GM23338 (cell line): ENCODE measurements around the gene MLC1. TPM values are rescaled to one million over a fixed set of nuclear protein-coding genes. Genes with fewer than 3 reads are reported as not detected.
A peak's percentile ranks its signal among the peaks of the same experiment; 100 is the strongest.

Experiments used
- ATAC-seq: fragments of 200-7000 bp; cut with Tn5 transposase; 3 replicates; pipeline ENCODE4 v1.9.1; 2020
- DNase-seq: peaks from one replicate; pipeline ENCODE4 v3.0.0-alpha.2; 2015; ENCODE audit warnings: low spot score
- H2AFZ ChIP-seq: fragments of 200-600 bp; sonication (generic); 2 replicates; pipeline ENCODE4 v1.8.0; 2016; ENCODE audit warnings: antibody characterized with exemption, mild to moderate bottlenecking, moderate library complexity
- H3F3A ChIP-seq: fragments of 200-600 bp; sonication (generic); replicated peaks from 2 replicates; pipeline ENCODE4 v1.8.0; 2017; ENCODE audit warnings: antibody characterized with exemption, mixed run types, low read depth
- H3K27ac ChIP-seq: fragments of 200-600 bp; sonication (generic); 2 replicates; pipeline ENCODE4 v1.6.1; 2016; ENCODE audit warnings: low read depth
- H3K27me3 ChIP-seq: fragments of 200-600 bp; sonication (generic); 2 replicates; pipeline ENCODE4 v1.8.0; 2016; ENCODE audit warnings: mild to moderate bottlenecking, mixed run types, moderate library complexity; ENCODE audit not compliant: insufficient read depth
- H3K36me3 ChIP-seq: fragments of 200-600 bp; sonication (generic); 2 replicates; pipeline ENCODE4 v1.8.0; 2016; ENCODE audit warnings: mild to moderate bottlenecking; ENCODE audit not compliant: insufficient read depth
- H3K4me1 ChIP-seq: fragments of 200-600 bp; sonication (generic); 2 replicates; pipeline ENCODE4 v1.8.0; 2016; ENCODE audit warnings: mild to moderate bottlenecking, moderate library complexity; ENCODE audit not compliant: insufficient read depth
- H3K4me2 ChIP-seq: fragments of 200-600 bp; sonication (generic); 2 replicates; pipeline ENCODE4 v1.7.1; 2017; ENCODE audit warnings: mixed run types
- H3K4me3 ChIP-seq: fragments of 200-600 bp; sonication (generic); 2 replicates; pipeline ENCODE4 v1.6.1; 2016; ENCODE audit warnings: mixed run types
- H3K79me2 ChIP-seq: fragments of 200-600 bp; sonication (generic); replicated peaks from 2 replicates; pipeline ENCODE4 v1.8.0; 2017; ENCODE audit warnings: mild to moderate bottlenecking; ENCODE audit not compliant: insufficient read depth
- H3K9me2 ChIP-seq: fragments of 200-600 bp; sonication (generic); 2 replicates; pipeline ENCODE4 v1.8.0; 2017; ENCODE audit not compliant: insufficient read depth
- H4K20me1 ChIP-seq: fragments of 200-600 bp; sonication (generic); replicated peaks from 2 replicates; pipeline ENCODE4 v1.8.0; 2017; ENCODE audit warnings: mild to moderate bottlenecking; ENCODE audit not compliant: insufficient read depth
- H3K27ac Mint-ChIP-seq: 2 replicates; pipeline ENCODE4 v1.8.0; 2020; ENCODE audit warnings: inconsistent platforms, mild to moderate bottlenecking, moderate library complexity, mixed read lengths
- H3K27me3 Mint-ChIP-seq: 3 replicates; pipeline ENCODE4 v1.8.0; 2022; ENCODE audit warnings: low read depth, mild to moderate bottlenecking, moderate library complexity, mixed read lengths, inconsistent platforms; ENCODE audit not compliant: insufficient read depth, poor library complexity
- H3K36me3 Mint-ChIP-seq: 3 replicates; pipeline ENCODE4 v1.8.0; 2021; ENCODE audit warnings: low read depth, mild to moderate bottlenecking, inconsistent platforms, moderate library complexity, mixed read lengths
- H3K4me1 Mint-ChIP-seq: 3 replicates; pipeline ENCODE4 v1.8.0; 2020; ENCODE audit warnings: mild to moderate bottlenecking, inconsistent platforms, mixed read lengths
- H3K4me3 Mint-ChIP-seq: 3 replicates; pipeline ENCODE4 v1.8.0; 2021; ENCODE audit warnings: moderate library complexity, mild to moderate bottlenecking, inconsistent platforms, mixed read lengths
- H3K9me3 Mint-ChIP-seq: 3 replicates; pipeline ENCODE4 v1.8.0; 2020; ENCODE audit warnings: moderate library complexity, mild to moderate bottlenecking, inconsistent platforms, mixed read lengths
- CREB1 ChIP-seq: fragments of 250-450 bp; sonication (Bioruptor Pico); IDR thresholded peaks from 2 replicates; pipeline ENCODE4 v1.5.0; 2020; ENCODE audit warnings: low read depth, mild to moderate bottlenecking, moderate library complexity
- CTCF ChIP-seq, 2 experiments: fragments of 200-600 bp in 1 of 2; sonication (generic) in 1 of 2; conservative IDR thresholded peaks; 2 replicates each; pipeline versions ENCODE4 v1.5.1 to v1.6.1; 2016 to 2017; ENCODE audit warnings: antibody characterized with exemption in 2 of 2, low read depth in 2 of 2, mild to moderate bottlenecking in 2 of 2, moderate library complexity in 1 of 2
- ETS1 ChIP-seq: IDR thresholded peaks from 2 replicates; pipeline ENCODE4 v1.6.1; 2016; ENCODE audit warnings: antibody characterized with exemption
- EZH2 ChIP-seq: fragments of 200-600 bp; sonication (generic); IDR thresholded peaks from one replicate; pipeline ENCODE4 v1.8.0; 2017; ENCODE audit warnings: antibody characterized with exemption, mild to moderate bottlenecking, low read depth; ENCODE audit not compliant: unreplicated experiment
- EZH2phosphoT487 ChIP-seq: fragments of 200-600 bp; sonication (generic); IDR thresholded peaks from one replicate; pipeline ENCODE4 v1.8.1; 2018; ENCODE audit warnings: antibody characterized with exemption; ENCODE audit not compliant: unreplicated experiment
- JUNB ChIP-seq: IDR thresholded peaks from one replicate; pipeline ENCODE4 v1.6.1; 2016; ENCODE audit warnings: antibody characterized with exemption; ENCODE audit not compliant: unreplicated experiment
- NANOG ChIP-seq: IDR thresholded peaks from 2 replicates; pipeline ENCODE4 v1.6.1; 2016; ENCODE audit warnings: antibody characterized with exemption, borderline replicate concordance
- POLR2AphosphoS5 ChIP-seq: IDR thresholded peaks from 2 replicates; pipeline ENCODE4 v1.6.1; 2016; ENCODE audit warnings: antibody characterized with exemption, low read depth
- REST ChIP-seq: IDR thresholded peaks from one replicate; pipeline ENCODE4 v1.6.1; 2018; ENCODE audit warnings: antibody characterized with exemption; ENCODE audit not compliant: unreplicated experiment
- STAT1 ChIP-seq: IDR thresholded peaks from one replicate; pipeline ENCODE4 v1.6.1; 2016; ENCODE audit warnings: antibody characterized with exemption; ENCODE audit not compliant: unreplicated experiment
- ZNF114 ChIP-seq: fragments of 250-450 bp; sonication (Bioruptor Pico); IDR thresholded peaks from 2 replicates; pipeline ENCODE4 v1.5.0; 2020; ENCODE audit warnings: mild to moderate bottlenecking, moderate library complexity
- ZNF331 ChIP-seq: fragments of 250-450 bp; sonication (Bioruptor Pico); IDR thresholded peaks from 2 replicates; pipeline ENCODE4 v1.5.0; 2020; ENCODE audit warnings: low read depth, mild to moderate bottlenecking, moderate library complexity
- polyA plus RNA-seq: library from polyadenylated mRNA; unstranded; fragments of >200 nt; fragmentation: Nextera tagmentation; extraction: Ambion mirVana; gene quantifications from 2 replicates; pipeline ENCODE4 v1.2.1, GENCODE V29; 2016
- total RNA-seq: library from RNA; depleted of rRNA; stranded (reverse); fragments of >200 nt; shearing (Covaris generic); gene quantifications from 2 replicates; pipeline ENCODE4 v1.2.3, GENCODE V29; 2014
- TF ChIP-seq, protein P1 (sequence below): fragments of 250-450 bp; sonication (Bioruptor Pico); IDR thresholded peaks from 2 replicates; pipeline ENCODE4 v1.5.0; 2020; ENCODE audit warnings: mild to moderate bottlenecking, moderate library complexity

Gene MLC1
- total and polyA plus RNA-seq, 2 experiments from 2014 or later = not detected

DNA sequence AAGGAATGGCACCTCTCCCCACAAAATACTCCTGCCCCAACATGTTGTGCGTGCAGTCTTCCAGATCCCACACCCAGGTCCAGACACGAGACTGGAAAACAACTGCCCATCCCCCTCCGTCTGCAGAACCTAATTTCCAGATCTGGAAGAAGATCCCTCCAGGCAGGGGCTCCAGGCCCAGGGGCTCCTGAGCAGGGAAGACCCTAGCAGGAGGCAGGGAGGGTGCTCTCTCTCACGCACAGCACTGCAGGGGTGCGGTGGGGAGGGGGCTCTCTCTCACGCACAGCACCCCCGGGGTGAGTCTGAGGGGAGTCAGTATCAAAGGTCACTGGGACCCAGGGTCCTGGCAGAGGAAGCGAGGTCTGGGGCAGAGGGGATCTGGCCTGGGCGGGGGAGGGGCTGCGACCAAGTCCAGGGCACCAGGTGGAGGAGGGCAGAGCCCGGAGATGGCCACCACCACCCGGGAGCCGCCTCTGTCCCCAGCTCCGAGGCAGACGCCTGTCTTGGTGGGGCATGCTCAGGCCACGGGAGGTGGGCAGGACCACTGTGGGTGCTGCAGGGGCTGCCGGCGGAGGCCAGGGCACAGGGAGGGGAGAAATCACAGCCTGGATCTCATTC lies 1.7 kb downstream of the MLC1 start:
- Mint-ChIP-seq H3K36me3 (no peaks in the 10 kb centered on the region), H3K4me1 (peaks cover 10% of the 10 kb centered on the region), H3K9me3 (no peaks in the 10 kb centered on the region), H3K4me3 (no peak overlapping the region), H3K27ac (no peak overlapping the region), H3K27me3 (peaks cover 18% of the 10 kb centered on the region)
- Histone ChIP-seq H3K4me1 (no peaks in the 10 kb centered on the region; the same call in 1 of the 2 replicates), H3K27me3 (no peaks in the 10 kb centered on the region), H3K9me2 (no peaks in the 10 kb centered on the region), H3K36me3 (no peaks in the 10 kb centered on the region), H3K4me2 (no peak overlapping the region), H3F3A (no peaks in the 10 kb centered on the region), H3K79me2 (no peaks in the 10 kb centered on the region), H3K4me3 (no peak overlapping the region), H3K27ac (no peak overlapping the region), H2AFZ (peak overlapping the region; percentile 63; the same call in 1 of the 2 replicates), H4K20me1 (no peaks in the 10 kb centered on the region)
- no peak for ATAC-seq
- TF ChIP-seq POLR2AphosphoS5 = no peak
- TF ChIP-seq NANOG = no peak
- TF ChIP-seq, protein P1, sequence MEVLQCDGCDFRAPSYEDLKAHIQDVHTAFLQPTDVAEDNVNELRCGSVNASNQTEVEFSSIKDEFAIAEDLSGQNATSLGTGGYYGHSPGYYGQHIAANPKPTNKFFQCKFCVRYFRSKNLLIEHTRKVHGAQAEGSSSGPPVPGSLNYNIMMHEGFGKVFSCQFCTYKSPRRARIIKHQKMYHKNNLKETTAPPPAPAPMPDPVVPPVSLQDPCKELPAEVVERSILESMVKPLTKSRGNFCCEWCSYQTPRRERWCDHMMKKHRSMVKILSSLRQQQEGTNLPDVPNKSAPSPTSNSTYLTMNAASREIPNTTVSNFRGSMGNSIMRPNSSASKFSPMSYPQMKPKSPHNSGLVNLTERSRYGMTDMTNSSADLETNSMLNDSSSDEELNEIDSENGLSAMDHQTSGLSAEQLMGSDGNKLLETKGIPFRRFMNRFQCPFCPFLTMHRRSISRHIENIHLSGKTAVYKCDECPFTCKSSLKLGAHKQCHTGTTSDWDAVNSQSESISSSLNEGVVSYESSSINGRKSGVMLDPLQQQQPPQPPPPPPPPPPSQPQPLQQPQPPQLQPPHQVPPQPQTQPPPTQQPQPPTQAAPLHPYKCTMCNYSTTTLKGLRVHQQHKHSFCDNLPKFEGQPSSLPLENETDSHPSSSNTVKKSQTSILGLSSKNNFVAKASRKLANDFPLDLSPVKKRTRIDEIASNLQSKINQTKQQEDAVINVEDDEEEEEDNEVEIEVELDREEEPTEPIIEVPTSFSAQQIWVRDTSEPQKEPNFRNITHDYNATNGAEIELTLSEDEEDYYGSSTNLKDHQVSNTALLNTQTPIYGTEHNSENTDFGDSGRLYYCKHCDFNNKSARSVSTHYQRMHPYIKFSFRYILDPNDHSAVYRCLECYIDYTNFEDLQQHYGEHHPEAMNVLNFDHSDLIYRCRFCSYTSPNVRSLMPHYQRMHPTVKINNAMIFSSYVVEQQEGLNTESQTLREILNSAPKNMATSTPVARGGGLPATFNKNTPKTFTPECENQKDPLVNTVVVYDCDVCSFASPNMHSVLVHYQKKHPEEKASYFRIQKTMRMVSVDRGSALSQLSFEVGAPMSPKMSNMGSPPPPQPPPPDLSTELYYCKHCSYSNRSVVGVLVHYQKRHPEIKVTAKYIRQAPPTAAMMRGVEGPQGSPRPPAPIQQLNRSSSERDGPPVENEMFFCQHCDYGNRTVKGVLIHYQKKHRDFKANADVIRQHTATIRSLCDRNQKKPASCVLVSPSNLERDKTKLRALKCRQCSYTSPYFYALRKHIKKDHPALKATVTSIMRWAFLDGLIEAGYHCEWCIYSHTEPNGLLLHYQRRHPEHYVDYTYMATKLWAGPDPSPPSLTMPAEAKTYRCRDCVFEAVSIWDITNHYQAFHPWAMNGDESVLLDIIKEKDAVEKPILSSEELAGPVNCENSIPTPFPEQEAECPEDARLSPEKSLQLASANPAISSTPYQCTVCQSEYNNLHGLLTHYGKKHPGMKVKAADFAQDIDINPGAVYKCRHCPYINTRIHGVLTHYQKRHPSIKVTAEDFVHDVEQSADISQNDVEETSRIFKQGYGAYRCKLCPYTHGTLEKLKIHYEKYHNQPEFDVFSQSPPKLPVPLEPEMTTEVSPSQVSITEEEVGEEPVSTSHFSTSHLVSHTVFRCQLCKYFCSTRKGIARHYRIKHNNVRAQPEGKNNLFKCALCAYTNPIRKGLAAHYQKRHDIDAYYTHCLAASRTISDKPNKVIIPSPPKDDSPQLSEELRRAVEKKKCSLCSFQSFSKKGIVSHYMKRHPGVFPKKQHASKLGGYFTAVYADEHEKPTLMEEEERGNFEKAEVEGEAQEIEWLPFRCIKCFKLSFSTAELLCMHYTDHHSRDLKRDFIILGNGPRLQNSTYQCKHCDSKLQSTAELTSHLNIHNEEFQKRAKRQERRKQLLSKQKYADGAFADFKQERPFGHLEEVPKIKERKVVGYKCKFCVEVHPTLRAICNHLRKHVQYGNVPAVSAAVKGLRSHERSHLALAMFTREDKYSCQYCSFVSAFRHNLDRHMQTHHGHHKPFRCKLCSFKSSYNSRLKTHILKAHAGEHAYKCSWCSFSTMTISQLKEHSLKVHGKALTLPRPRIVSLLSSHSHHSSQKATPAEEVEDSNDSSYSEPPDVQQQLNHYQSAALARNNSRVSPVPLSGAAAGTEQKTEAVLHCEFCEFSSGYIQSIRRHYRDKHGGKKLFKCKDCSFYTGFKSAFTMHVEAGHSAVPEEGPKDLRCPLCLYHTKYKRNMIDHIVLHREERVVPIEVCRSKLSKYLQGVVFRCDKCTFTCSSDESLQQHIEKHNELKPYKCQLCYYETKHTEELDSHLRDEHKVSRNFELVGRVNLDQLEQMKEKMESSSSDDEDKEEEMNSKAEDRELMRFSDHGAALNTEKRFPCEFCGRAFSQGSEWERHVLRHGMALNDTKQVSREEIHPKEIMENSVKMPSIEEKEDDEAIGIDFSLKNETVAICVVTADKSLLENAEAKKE (CRISPR knock-in tag) = no peak
- TF ChIP-seq ZNF331 (CRISPR knock-in tag) = no peak
- TF ChIP-seq STAT1 = no peak
- TF ChIP-seq EZH2phosphoT487 = no peak
- no peak for TF ChIP-seq CREB1
- TF ChIP-seq REST = no peak
- no peak for TF ChIP-seq ZNF114 (CRISPR knock-in tag)
- no peak for TF ChIP-seq JUNB
- TF ChIP-seq EZH2 = no peak
- no peak for TF ChIP-seq CTCF (conservative IDR thresholded peaks at IDR 0.05; ENCODE audit: low read depth in 2 of 2)
- TF ChIP-seq ETS1 = no peak
- DNase-seq = no peak
